Stimulated activated CD8-positive, alpha-beta memory T cell treated with anti-CD3 and anti-CD28 coated beads, Interleukin-4, amount 100 ng/mL, for 1 hour (primary cell): ENCODE data around the gene MXD1.

ENCODE experiments used
- DNase-seq, 2 donors: peaks; one replicate each; pipeline ENCODE4 v3.0.0-alpha.2; 2020; ENCODE audit warnings: low read depth in 2 of 2, low spot score in 1 of 2

MXD1 gene

GRCh38 chr2:69933254-69933828 is 18.4 kb downstream of the MXD1 start:
- DNase-seq = no peak

- no peak for DNase-seq
Observed at GRCh38 chr2:69933839-69934613, 19.1 kb downstream of the MXD1 start.

- no peak for DNase-seq
Observed at GRCh38 chr2:69934614-69934908, 19.7 kb downstream of the MXD1 start.

- no peak for DNase-seq
Observed at GRCh38 chr2:69935011-69935410, 20.1 kb downstream of the MXD1 start.

- no peak for DNase-seq
Observed at GRCh38 chr2:69936906-69937305, 22.0 kb downstream of the MXD1 start.

- DNase-seq = no peak
Observed at GRCh38 chr2:69937968-69938367, 23.1 kb downstream of the MXD1 start.

GRCh38 chr2:69939722-69940121 is 24.8 kb downstream of the MXD1 start:
- DNase-seq = no peak

- no peak for DNase-seq
Observed at GRCh38 chr2:69940691-69941090, 25.8 kb downstream of the MXD1 start.

- no peak for DNase-seq
Observed at GRCh38 chr2:69943000-69943842, 28.3 kb downstream of the MXD1 start.

- DNase-seq = no peak
Observed at GRCh38 chr2:69943843-69944525, 29.1 kb downstream of the MXD1 start.

- DNase-seq = no peak
Observed at GRCh38 chr2:69944756-69945155, 29.8 kb downstream of the MXD1 start.

GRCh38 chr2:69945441-69945840 is 30.5 kb downstream of the MXD1 start:
- DNase-seq = no peak

- no peak for DNase-seq
Observed at GRCh38 chr2:69945941-69946340, 31.0 kb downstream of the MXD1 start.

- peak; percentile 17 to 24 for DNase-seq
Observed at GRCh38 chr2:69946351-69947324, 31.7 kb downstream of the MXD1 start.

GRCh38 chr2:69947325-69947931 is 32.5 kb downstream of the MXD1 start:
- DNase-seq = no peak

GRCh38 chr2:69948032-69948962 is 33.4 kb downstream of the MXD1 start:
- no peak for DNase-seq

- DNase-seq = no peak
Observed at GRCh38 chr2:69948963-69949645, 34.2 kb downstream of the MXD1 start.

- no peak for DNase-seq
Observed at GRCh38 chr2:69950241-69950640, 35.3 kb downstream of the MXD1 start.
